ENCODE measurements around the gene FRMD1.

Gene FRMD1

GRCh38 chr6:168051648-168052047 lies 27.4 kb downstream of the FRMD1 start:
- H3K4me3 ChIP-seq (ENCODE audit: low read depth, low read length) = no peak overlapping the region
- TF ChIP-seq CTCF (IDR thresholded peaks at IDR 0.05; ENCODE audit: low read depth, low read length) = no peak

GRCh38 chr6:168050881-168051586 lies 28.0 kb downstream of the FRMD1 start:
- H3K4me3 ChIP-seq (ENCODE audit: low read depth, low read length) = no peak overlapping the region
- no peak for TF ChIP-seq CTCF (IDR thresholded peaks at IDR 0.05; ENCODE audit: low read depth, low read length)

- no peak for TF ChIP-seq CTCF (IDR thresholded peaks at IDR 0.05; ENCODE audit: low read depth, low read length)
- H3K4me3 ChIP-seq (ENCODE audit: low read depth, low read length) = no peak overlapping the region
Observed at GRCh38 chr6:168050225-168050880, 28.7 kb downstream of the FRMD1 start.

GRCh38 chr6:168049706-168050224 lies 29.2 kb downstream of the FRMD1 start:
- no peak for TF ChIP-seq CTCF (IDR thresholded peaks at IDR 0.05; ENCODE audit: low read depth, low read length)
- no peak overlapping the region for H3K4me3 ChIP-seq (ENCODE audit: low read depth, low read length)

- TF ChIP-seq CTCF (IDR thresholded peaks at IDR 0.05; ENCODE audit: low read depth, low read length) = no peak
- H3K4me3 ChIP-seq (ENCODE audit: low read depth, low read length) = no peak overlapping the region
Observed at GRCh38 chr6:168049277-168049676, 29.7 kb downstream of the FRMD1 start.

- no peak for TF ChIP-seq CTCF (IDR thresholded peaks at IDR 0.05; ENCODE audit: low read depth, low read length)
- no peak overlapping the region for H3K4me3 ChIP-seq (ENCODE audit: low read depth, low read length)
Observed at GRCh38 chr6:168048724-168049025, 30.3 kb downstream of the FRMD1 start.
